Cardiac muscle cell (in vitro differentiated cells and primary cell): ENCODE data around the gene TMEM9. TPM values are rescaled to one million over a fixed set of nuclear protein-coding genes. Genes with fewer than 3 reads are reported as not detected.
A peak's percentile ranks its signal among the peaks of the same experiment; 100 is the strongest.

Source experiments
- DNase-seq, 2 donors: peaks; one replicate each; pipeline versions ENCODE4 v3.0.0 to v3.0.0-alpha.2; 2010 to 2017; ENCODE audit warnings: low read depth in 1 of 2, low spot score in 1 of 2
- H3K27ac ChIP-seq: fragments of 200-600 bp; sonication (generic); 2 replicates; pipeline ENCODE4 v1.5.1; 2016
- H3K27me3 ChIP-seq: fragments of 200-600 bp; sonication (generic); 2 replicates; pipeline ENCODE4 v1.6.0; 2016; ENCODE audit warnings: control low read depth
- H3K36me3 ChIP-seq: fragments of 200-600 bp; sonication (generic); 2 replicates; pipeline ENCODE4 v1.5.1; 2016; ENCODE audit warnings: control low read depth
- H3K4me1 ChIP-seq: fragments of 200-600 bp; sonication (generic); 2 replicates; pipeline ENCODE4 v1.8.1; 2017; ENCODE audit warnings: low read depth, mild to moderate bottlenecking, mixed run types
- H3K4me3 ChIP-seq: fragments of 200-600 bp; sonication (generic); 2 replicates; pipeline ENCODE4 v1.5.1; 2016; ENCODE audit warnings: mild to moderate bottlenecking
- H3K9me3 ChIP-seq: fragments of 200-600 bp; sonication (generic); 2 replicates; pipeline ENCODE4 v1.5.1; 2017; ENCODE audit warnings: low read depth, mild to moderate bottlenecking, control low read depth
- polyA plus RNA-seq: library from polyadenylated mRNA; unstranded; fragments of >200 nt; fragmentation: Nextera tagmentation; extraction: Ambion mirVana; gene quantifications from 2 replicates; pipeline ENCODE4 v1.2.1, GENCODE V29; 2016
- total RNA-seq: library from RNA; depleted of rRNA; stranded (reverse); fragments of >200 nt; gene quantifications from 2 replicates; pipeline ENCODE4 v1.2.3, GENCODE V29; 2016
- TF ChIP-seq, protein P1 (sequence below): IDR thresholded peaks from 2 replicates; pipeline ENCODE4 v1.5.1; 2012; ENCODE audit warnings: low read depth, mild to moderate bottlenecking, low read length

Gene TMEM9
- total and polyA plus RNA-seq, 2 experiments from 2014 or later, result 171 to 215 TPM

DNA sequence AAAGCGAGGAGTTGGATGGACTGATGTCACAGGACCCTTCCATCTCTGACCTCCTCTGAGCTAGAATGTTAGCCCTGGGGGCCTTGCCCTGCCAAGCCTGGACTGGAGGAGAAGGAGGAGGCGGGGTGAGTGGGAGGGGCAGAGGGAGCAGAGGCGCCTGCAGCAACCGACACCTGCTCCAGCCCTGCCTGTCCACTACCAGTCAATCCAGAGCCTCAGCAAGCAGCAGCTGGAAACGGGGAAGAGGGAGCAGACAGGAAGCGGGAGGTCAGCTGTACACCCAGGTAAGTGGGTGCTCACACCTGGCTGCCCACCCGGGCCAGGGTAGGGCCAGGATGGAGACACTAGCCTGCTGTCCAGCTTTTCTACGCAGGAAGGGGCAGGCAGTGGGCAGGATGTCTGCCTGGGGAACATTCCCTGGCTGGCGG, 36.4 kb upstream of the TMEM9 start, which contains the start of gene IGFN1:
Gene IGFN1, plus strand, starts transcription at position 201 of the 428 bp plus-strand sequence. CDS start 2,470 bp downstream, outside the sequence.
- H3K9me3 ChIP-seq, result no peaks in the 10 kb centered on the region
- no peak within 1 kb of the TSS for H3K27ac ChIP-seq
- peak in 1 of 2 donors; percentile 41 for DNase-seq
- no peaks in the 10 kb centered on the region for H3K36me3 ChIP-seq
- H3K4me1 ChIP-seq, result no peaks in the 10 kb centered on the region
- no peak within 1 kb of the TSS for H3K4me3 ChIP-seq
- TF ChIP-seq, protein P1, sequence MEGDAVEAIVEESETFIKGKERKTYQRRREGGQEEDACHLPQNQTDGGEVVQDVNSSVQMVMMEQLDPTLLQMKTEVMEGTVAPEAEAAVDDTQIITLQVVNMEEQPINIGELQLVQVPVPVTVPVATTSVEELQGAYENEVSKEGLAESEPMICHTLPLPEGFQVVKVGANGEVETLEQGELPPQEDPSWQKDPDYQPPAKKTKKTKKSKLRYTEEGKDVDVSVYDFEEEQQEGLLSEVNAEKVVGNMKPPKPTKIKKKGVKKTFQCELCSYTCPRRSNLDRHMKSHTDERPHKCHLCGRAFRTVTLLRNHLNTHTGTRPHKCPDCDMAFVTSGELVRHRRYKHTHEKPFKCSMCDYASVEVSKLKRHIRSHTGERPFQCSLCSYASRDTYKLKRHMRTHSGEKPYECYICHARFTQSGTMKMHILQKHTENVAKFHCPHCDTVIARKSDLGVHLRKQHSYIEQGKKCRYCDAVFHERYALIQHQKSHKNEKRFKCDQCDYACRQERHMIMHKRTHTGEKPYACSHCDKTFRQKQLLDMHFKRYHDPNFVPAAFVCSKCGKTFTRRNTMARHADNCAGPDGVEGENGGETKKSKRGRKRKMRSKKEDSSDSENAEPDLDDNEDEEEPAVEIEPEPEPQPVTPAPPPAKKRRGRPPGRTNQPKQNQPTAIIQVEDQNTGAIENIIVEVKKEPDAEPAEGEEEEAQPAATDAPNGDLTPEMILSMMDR, result no peak
- peaks cover 47% of the 10 kb centered on the region for H3K27me3 ChIP-seq

DNA sequence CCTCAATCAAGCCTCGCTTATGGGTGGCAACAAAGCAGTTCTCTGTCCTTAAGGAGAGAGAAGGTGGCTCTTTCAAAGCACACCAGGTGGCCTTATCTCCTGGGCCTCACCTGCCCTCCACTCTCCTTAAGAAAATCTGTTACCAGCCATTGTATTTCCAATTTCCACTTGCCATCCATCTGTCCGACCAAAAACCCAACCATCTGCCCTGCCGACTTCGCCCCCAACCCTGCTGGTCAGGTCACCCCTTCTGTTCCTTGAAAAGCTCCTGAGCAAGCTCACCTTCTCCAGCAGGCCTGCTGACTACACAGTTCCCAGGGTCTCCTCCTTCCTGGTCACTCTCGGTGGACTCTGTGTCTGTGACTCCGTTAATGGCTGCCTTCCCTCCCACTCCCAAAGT, 35.7 kb upstream of the TMEM9 start:
- Histone ChIP-seq H3K4me1 (peaks cover 3% of the 10 kb centered on the region), H3K27ac (no peak overlapping the region), H3K27me3 (peaks cover 47% of the 10 kb centered on the region), H3K9me3 (no peaks in the 10 kb centered on the region), H3K36me3 (no peaks in the 10 kb centered on the region), H3K4me3 (no peak overlapping the region)
- DNase-seq, result no peak
- TF ChIP-seq, protein P1, result no peak

DNA sequence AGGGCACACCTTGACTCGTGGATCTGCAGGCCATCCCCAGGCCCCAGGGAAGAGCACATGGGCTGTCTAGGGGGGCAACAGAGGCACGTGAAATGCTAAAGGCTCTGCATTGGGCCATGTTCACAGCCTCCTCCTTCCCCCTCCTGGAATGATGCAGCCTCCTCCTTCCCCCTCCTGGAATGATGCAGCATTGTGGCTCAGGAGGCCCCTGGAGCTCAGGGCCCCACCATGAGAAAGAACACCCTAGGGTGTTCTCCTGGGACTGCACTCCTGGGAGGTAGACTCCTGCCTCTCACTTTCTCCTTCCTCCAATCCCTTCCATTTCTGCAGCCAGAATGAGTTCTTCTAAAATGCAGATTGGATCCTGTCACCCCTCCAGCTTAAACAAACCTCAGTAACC, 34.8 kb upstream of the TMEM9 start:
- TF ChIP-seq, protein P1, result no peak
- Histone ChIP-seq H3K27me3 (peaks cover 47% of the 10 kb centered on the region), H3K4me1 (peaks cover 10% of the 10 kb centered on the region), H3K9me3 (no peaks in the 10 kb centered on the region), H3K27ac (no peak overlapping the region), H3K4me3 (no peak overlapping the region), H3K36me3 (no peaks in the 10 kb centered on the region)
- no peak for DNase-seq

- TF ChIP-seq, protein P1, result no peak
- Histone ChIP-seq H3K4me1 (peaks cover 12% of the 10 kb centered on the region), H3K36me3 (no peaks in the 10 kb centered on the region), H3K27me3 (peaks cover 41% of the 10 kb centered on the region), H3K27ac (no peak overlapping the region), H3K4me3 (no peak overlapping the region), H3K9me3 (no peaks in the 10 kb centered on the region)
- no peak for DNase-seq
Measured at GRCh38 chr1:201186192-201186591, 31.9 kb upstream of the TMEM9 start.

- Histone ChIP-seq H3K9me3 (no peaks in the 10 kb centered on the region), H3K27ac (no peak overlapping the region), H3K4me1 (peaks cover 12% of the 10 kb centered on the region), H3K36me3 (no peaks in the 10 kb centered on the region), H3K27me3 (peaks cover 41% of the 10 kb centered on the region), H3K4me3 (no peak overlapping the region)
- TF ChIP-seq, protein P1, result no peak
- no peak for DNase-seq
Measured at GRCh38 chr1:201185527-201186128, 31.4 kb upstream of the TMEM9 start.
